ENCODE results near the gene COL24A1.

DNA sequence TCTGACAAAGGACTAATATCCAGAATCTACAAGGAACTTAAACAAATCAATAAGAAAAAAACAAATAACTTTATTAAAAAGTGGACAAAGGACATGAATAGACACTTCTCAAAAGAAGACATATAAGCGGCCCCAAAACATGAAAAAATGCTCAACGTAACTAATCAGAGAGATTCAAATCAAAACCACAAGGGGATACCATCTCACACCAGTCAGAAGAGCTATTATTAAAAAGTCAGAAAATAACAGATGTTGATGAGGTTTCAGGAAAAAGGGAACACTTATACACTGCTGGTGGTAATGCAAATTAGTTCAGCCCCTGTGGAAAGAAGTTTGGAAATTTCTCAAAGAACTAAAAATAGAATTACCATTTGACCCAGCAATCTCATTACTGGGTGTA, 102.2 kb downstream of the COL24A1 start:
- TF ChIP-seq, protein P1, sequence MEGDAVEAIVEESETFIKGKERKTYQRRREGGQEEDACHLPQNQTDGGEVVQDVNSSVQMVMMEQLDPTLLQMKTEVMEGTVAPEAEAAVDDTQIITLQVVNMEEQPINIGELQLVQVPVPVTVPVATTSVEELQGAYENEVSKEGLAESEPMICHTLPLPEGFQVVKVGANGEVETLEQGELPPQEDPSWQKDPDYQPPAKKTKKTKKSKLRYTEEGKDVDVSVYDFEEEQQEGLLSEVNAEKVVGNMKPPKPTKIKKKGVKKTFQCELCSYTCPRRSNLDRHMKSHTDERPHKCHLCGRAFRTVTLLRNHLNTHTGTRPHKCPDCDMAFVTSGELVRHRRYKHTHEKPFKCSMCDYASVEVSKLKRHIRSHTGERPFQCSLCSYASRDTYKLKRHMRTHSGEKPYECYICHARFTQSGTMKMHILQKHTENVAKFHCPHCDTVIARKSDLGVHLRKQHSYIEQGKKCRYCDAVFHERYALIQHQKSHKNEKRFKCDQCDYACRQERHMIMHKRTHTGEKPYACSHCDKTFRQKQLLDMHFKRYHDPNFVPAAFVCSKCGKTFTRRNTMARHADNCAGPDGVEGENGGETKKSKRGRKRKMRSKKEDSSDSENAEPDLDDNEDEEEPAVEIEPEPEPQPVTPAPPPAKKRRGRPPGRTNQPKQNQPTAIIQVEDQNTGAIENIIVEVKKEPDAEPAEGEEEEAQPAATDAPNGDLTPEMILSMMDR (IDR thresholded peaks at IDR 0.05; ENCODE audit: low read depth, low read length, poor library complexity, severe bottlenecking) = no peak
- no peak for TF ChIP-seq EZH2phosphoT487 (IDR thresholded peaks at IDR 0.05; ENCODE audit: borderline replicate concordance, low read length)

Data from DOHH2 (cell line).